Smooth muscle cell (in vitro differentiated cells): Measurements from ENCODE around the gene KCNB1. TPM values are rescaled to one million over a fixed set of nuclear protein-coding genes. Genes with fewer than 3 reads are reported as not detected.

Experiments
- DNase-seq: peaks from one replicate; lab custom pipeline; 2025; ENCODE audit not compliant: unreplicated experiment; lab: John Stamatoyannopoulos, UW
- H2AFZ ChIP-seq: fragments of 200-600 bp; sonication (generic); 2 replicates; pipeline ENCODE4 v1.6.0; 2016; ENCODE audit warnings: antibody characterized with exemption, low read depth, mild to moderate bottlenecking
- H3F3A ChIP-seq: fragments of 200-600 bp; sonication (generic); 2 replicates; pipeline ENCODE4 v1.6.0; 2017; ENCODE audit warnings: antibody characterized with exemption, low read depth
- H3K27ac ChIP-seq: fragments of 200-600 bp; sonication (generic); 2 replicates; pipeline ENCODE4 v1.5.1; 2016; ENCODE audit warnings: low read depth, mild to moderate bottlenecking
- H3K27me3 ChIP-seq: fragments of 200-600 bp; sonication (generic); 2 replicates; pipeline ENCODE4 v1.6.1; 2016; ENCODE audit warnings: low read depth, mild to moderate bottlenecking
- H3K36me3 ChIP-seq: fragments of 200-600 bp; sonication (generic); 2 replicates; pipeline ENCODE4 v1.5.1; 2016; ENCODE audit warnings: low read depth
- H3K4me1 ChIP-seq: fragments of 200-600 bp; sonication (generic); 2 replicates; pipeline ENCODE4 v1.5.1; 2016; ENCODE audit warnings: low read depth
- H3K4me2 ChIP-seq: fragments of 200-600 bp; sonication (generic); 2 replicates; pipeline ENCODE4 v1.6.0; 2016; ENCODE audit warnings: mild to moderate bottlenecking
- H3K4me3 ChIP-seq: fragments of 200-600 bp; sonication (generic); 2 replicates; pipeline ENCODE4 v1.5.1; 2016; ENCODE audit warnings: mild to moderate bottlenecking
- H3K79me2 ChIP-seq: fragments of 200-600 bp; sonication (generic); 2 replicates; pipeline ENCODE4 v1.6.0; 2016; ENCODE audit warnings: low read depth, mild to moderate bottlenecking
- H3K9ac ChIP-seq: fragments of 200-600 bp; sonication (generic); 2 replicates; pipeline ENCODE4 v1.6.0; 2016; ENCODE audit warnings: low read depth
- H3K9me3 ChIP-seq: fragments of 200-600 bp; sonication (generic); replicated peaks from 2 replicates; pipeline ENCODE4 v1.5.1; 2016; ENCODE audit warnings: low read depth
- H4K20me1 ChIP-seq: fragments of 200-600 bp; sonication (generic); 2 replicates; pipeline ENCODE4 v1.6.0; 2016; ENCODE audit warnings: low read depth
- CTCF ChIP-seq: fragments of 200-600 bp; sonication (generic); IDR thresholded peaks from 2 replicates; pipeline ENCODE4 v1.5.1; 2017; ENCODE audit warnings: borderline replicate concordance, mild to moderate bottlenecking, antibody characterized with exemption; ENCODE audit not compliant: insufficient read depth, poor library complexity, severe bottlenecking
- WGBS: methylation state at CpG from one replicate; pipeline ENCODE4 v1.1.7; 2016; ENCODE audit warnings: low lambda C conversion rate; 5-methylcytosine and 5-hydroxymethylcytosine counted together
- polyA plus RNA-seq: library from polyadenylated mRNA; unstranded; fragments of >200 nt; fragmentation: Nextera tagmentation; extraction: Ambion mirVana; gene quantifications from 2 replicates; pipeline ENCODE4 v1.2.1, GENCODE V29; 2016
- total RNA-seq: library from RNA; depleted of rRNA; stranded (reverse); fragments of >200 nt; gene quantifications from 2 replicates; pipeline ENCODE4 v1.2.3, GENCODE V29; 2014

The KCNB1 gene
- total and polyA plus RNA-seq, 2 experiments from 2014 or later = not detected

- WGBS = 87% methylated on average over 4 of the region's 4 CpGs
- peaks cover 13% of the 10 kb centered on the region for H3K27me3 ChIP-seq
- H4K20me1 ChIP-seq = no peaks in the 10 kb centered on the region
- no peaks in the 10 kb centered on the region for H3K4me1 ChIP-seq
- no peak overlapping the region for H3K27ac ChIP-seq
- no peak for DNase-seq
- no peak overlapping the region for H3K4me3 ChIP-seq
- TF ChIP-seq CTCF = no peak
- H3K9ac ChIP-seq = no peak overlapping the region
- H3K4me2 ChIP-seq = no peak overlapping the region
- H3K79me2 ChIP-seq = no peaks in the 10 kb centered on the region
- H3F3A ChIP-seq = no peaks in the 10 kb centered on the region
- no peak overlapping the region for H2AFZ ChIP-seq
- no peaks in the 10 kb centered on the region for H3K9me3 ChIP-seq
- H3K36me3 ChIP-seq = no peaks in the 10 kb centered on the region
These were observed 129.1 kb downstream of the KCNB1 start for GRCh38 chr20:49353348-49353747.

DNA sequence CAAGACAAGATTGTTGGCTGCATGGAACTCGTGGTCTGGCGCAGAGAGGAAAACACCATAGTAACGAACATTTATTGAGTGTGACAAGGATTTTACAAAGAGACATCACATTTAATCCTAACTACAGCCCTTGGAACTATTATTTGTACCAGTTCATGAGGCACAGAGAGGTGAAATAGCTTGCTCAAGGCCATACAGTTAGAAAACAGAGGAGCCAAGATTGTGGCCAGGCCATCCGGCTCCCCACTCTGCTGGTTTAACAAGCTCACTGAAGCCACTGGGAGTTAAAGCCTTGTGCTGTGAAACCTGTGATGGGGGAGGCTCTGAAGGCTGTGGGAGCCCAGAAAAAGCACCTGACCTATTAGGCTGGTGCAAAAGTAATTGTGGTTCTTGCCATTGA lies 129.7 kb downstream of the KCNB1 start:
- no peaks in the 10 kb centered on the region for H3K79me2 ChIP-seq
- no peaks in the 10 kb centered on the region for H3K9me3 ChIP-seq
- H4K20me1 ChIP-seq = no peaks in the 10 kb centered on the region
- no peak for DNase-seq
- no peaks in the 10 kb centered on the region for H3F3A ChIP-seq
- H3K4me2 ChIP-seq = no peak overlapping the region
- peaks cover 13% of the 10 kb centered on the region for H3K27me3 ChIP-seq
- H3K4me3 ChIP-seq = no peak overlapping the region
- 78% methylated on average over 4 of the region's 4 CpGs for WGBS
- TF ChIP-seq CTCF = no peak
- no peaks in the 10 kb centered on the region for H3K4me1 ChIP-seq
- H3K36me3 ChIP-seq = no peaks in the 10 kb centered on the region
- H3K27ac ChIP-seq = no peak overlapping the region
- no peak overlapping the region for H3K9ac ChIP-seq
- H2AFZ ChIP-seq = no peak overlapping the region

DNA sequence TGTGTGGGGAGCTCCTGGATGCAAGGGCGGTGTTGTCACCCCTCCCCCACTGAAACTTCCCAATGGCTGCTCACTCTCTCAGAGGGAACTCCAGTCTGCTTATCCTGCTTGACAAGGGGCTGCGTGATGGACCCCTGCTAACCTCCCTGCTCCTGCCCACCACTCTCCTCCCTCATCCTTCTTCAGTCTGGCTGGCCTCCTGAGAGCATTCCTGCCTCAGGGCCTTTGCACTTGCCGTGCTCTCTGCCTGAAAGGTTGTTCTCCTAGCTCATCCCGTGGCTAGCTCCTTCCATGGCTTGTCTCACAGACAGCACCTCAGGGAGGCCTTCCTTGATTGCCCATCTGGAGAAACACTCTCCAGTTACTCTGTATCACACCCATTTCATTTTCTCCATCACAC lies 130.7 kb downstream of the KCNB1 start:
- H4K20me1 ChIP-seq = no peaks in the 10 kb centered on the region
- H3K27ac ChIP-seq = no peak overlapping the region
- peaks cover 13% of the 10 kb centered on the region for H3K27me3 ChIP-seq
- 83% methylated on average over 4 of the region's 4 CpGs for WGBS
- H3F3A ChIP-seq = no peaks in the 10 kb centered on the region
- no peaks in the 10 kb centered on the region for H3K4me1 ChIP-seq
- H3K4me2 ChIP-seq = no peak overlapping the region
- H3K4me3 ChIP-seq = no peak overlapping the region
- H3K9ac ChIP-seq = no peak overlapping the region
- TF ChIP-seq CTCF = no peak
- no peak for DNase-seq
- no peaks in the 10 kb centered on the region for H3K36me3 ChIP-seq
- H3K79me2 ChIP-seq = no peaks in the 10 kb centered on the region
- no peak overlapping the region for H2AFZ ChIP-seq
- H3K9me3 ChIP-seq = no peaks in the 10 kb centered on the region

DNA sequence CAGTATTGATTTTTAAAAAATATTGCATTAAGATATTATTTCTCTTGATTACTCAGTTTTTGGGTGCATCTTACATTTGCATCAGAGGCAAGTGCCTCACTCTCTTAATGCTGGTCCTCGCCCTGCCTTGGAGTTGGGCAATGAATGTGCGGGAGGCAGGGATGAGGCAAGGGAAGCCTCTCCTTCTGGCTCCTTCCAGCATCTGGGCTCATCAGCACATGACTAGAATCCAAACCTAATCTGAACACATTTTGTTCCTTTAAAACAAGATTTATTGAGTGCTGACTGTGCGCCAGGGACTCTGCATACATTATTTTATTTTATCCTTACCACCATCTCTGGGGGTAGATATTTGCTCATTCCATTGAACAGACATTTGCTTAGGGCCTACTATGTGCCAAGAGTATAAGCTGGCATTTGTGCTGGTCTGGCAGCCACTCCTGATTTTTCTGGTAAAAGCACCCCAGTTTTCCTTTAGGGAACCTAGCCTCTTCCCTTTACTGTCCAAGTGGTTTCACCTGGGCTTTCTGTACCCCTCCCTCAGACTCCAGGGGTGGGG lies 132.7 kb downstream of the KCNB1 start:
- no peak for TF ChIP-seq CTCF
- WGBS = 83% methylated on average over 3 of the region's 3 CpGs
- H3K4me2 ChIP-seq = no peak overlapping the region
- H4K20me1 ChIP-seq = no peaks in the 10 kb centered on the region
- H3F3A ChIP-seq = no peaks in the 10 kb centered on the region
- no peak for DNase-seq
- no peaks in the 10 kb centered on the region for H3K4me1 ChIP-seq
- H2AFZ ChIP-seq = no peak overlapping the region
- H3K79me2 ChIP-seq = no peaks in the 10 kb centered on the region
- H3K9me3 ChIP-seq = no peaks in the 10 kb centered on the region
- peaks cover 13% of the 10 kb centered on the region for H3K27me3 ChIP-seq
- no peak overlapping the region for H3K27ac ChIP-seq
- no peak overlapping the region for H3K9ac ChIP-seq
- H3K4me3 ChIP-seq = no peak overlapping the region
- no peaks in the 10 kb centered on the region for H3K36me3 ChIP-seq
